Smooth muscle cell (in vitro differentiated cells): Measurements from ENCODE around the gene ACP7. TPM values are rescaled to one million over a fixed set of nuclear protein-coding genes. Genes with fewer than 3 reads are reported as not detected.

Experiments used
- DNase-seq: peaks from one replicate; lab custom pipeline; 2025; ENCODE audit not compliant: unreplicated experiment; lab: John Stamatoyannopoulos, UW
- H2AFZ ChIP-seq: fragments of 200-600 bp; sonication (generic); 2 replicates; pipeline ENCODE4 v1.6.0; 2016; ENCODE audit warnings: antibody characterized with exemption, low read depth, mild to moderate bottlenecking
- H3F3A ChIP-seq: fragments of 200-600 bp; sonication (generic); 2 replicates; pipeline ENCODE4 v1.6.0; 2017; ENCODE audit warnings: antibody characterized with exemption, low read depth
- H3K27ac ChIP-seq: fragments of 200-600 bp; sonication (generic); 2 replicates; pipeline ENCODE4 v1.5.1; 2016; ENCODE audit warnings: low read depth, mild to moderate bottlenecking
- H3K27me3 ChIP-seq: fragments of 200-600 bp; sonication (generic); 2 replicates; pipeline ENCODE4 v1.6.1; 2016; ENCODE audit warnings: low read depth, mild to moderate bottlenecking
- H3K36me3 ChIP-seq: fragments of 200-600 bp; sonication (generic); 2 replicates; pipeline ENCODE4 v1.5.1; 2016; ENCODE audit warnings: low read depth
- H3K4me1 ChIP-seq: fragments of 200-600 bp; sonication (generic); 2 replicates; pipeline ENCODE4 v1.5.1; 2016; ENCODE audit warnings: low read depth
- H3K4me2 ChIP-seq: fragments of 200-600 bp; sonication (generic); 2 replicates; pipeline ENCODE4 v1.6.0; 2016; ENCODE audit warnings: mild to moderate bottlenecking
- H3K4me3 ChIP-seq: fragments of 200-600 bp; sonication (generic); 2 replicates; pipeline ENCODE4 v1.5.1; 2016; ENCODE audit warnings: mild to moderate bottlenecking
- H3K79me2 ChIP-seq: fragments of 200-600 bp; sonication (generic); 2 replicates; pipeline ENCODE4 v1.6.0; 2016; ENCODE audit warnings: low read depth, mild to moderate bottlenecking
- H3K9ac ChIP-seq: fragments of 200-600 bp; sonication (generic); 2 replicates; pipeline ENCODE4 v1.6.0; 2016; ENCODE audit warnings: low read depth
- H3K9me3 ChIP-seq: fragments of 200-600 bp; sonication (generic); replicated peaks from 2 replicates; pipeline ENCODE4 v1.5.1; 2016; ENCODE audit warnings: low read depth
- H4K20me1 ChIP-seq: fragments of 200-600 bp; sonication (generic); 2 replicates; pipeline ENCODE4 v1.6.0; 2016; ENCODE audit warnings: low read depth
- WGBS: methylation state at CpG from one replicate; pipeline ENCODE4 v1.1.7; 2016; ENCODE audit warnings: low lambda C conversion rate; 5-methylcytosine and 5-hydroxymethylcytosine counted together
- polyA plus RNA-seq: library from polyadenylated mRNA; unstranded; fragments of >200 nt; fragmentation: Nextera tagmentation; extraction: Ambion mirVana; gene quantifications from 2 replicates; pipeline ENCODE4 v1.2.1, GENCODE V29; 2016
- total RNA-seq: library from RNA; depleted of rRNA; stranded (reverse); fragments of >200 nt; gene quantifications from 2 replicates; pipeline ENCODE4 v1.2.3, GENCODE V29; 2014
- TF ChIP-seq, protein P1 (sequence below): fragments of 200-600 bp; sonication (generic); IDR thresholded peaks from 2 replicates; pipeline ENCODE4 v1.5.1; 2017; ENCODE audit warnings: borderline replicate concordance, mild to moderate bottlenecking, antibody characterized with exemption; ENCODE audit not compliant: insufficient read depth, poor library complexity, severe bottlenecking

Gene ACP7
- total and polyA plus RNA-seq, 2 experiments from 2014 or later: 2.2 TPM; not detected in 1

GRCh38 chr19:39138221-39139211 lies 54.3 kb downstream of the ACP7 start:
- Histone ChIP-seq H3K27me3 (no peaks in the 10 kb centered on the region), H3K9me3 (no peaks in the 10 kb centered on the region), H3K9ac (no peak overlapping the region), H3K36me3 (no peaks in the 10 kb centered on the region), H2AFZ (no peak overlapping the region), H4K20me1 (peaks cover 99% of the 10 kb centered on the region), H3K79me2 (peaks cover 64% of the 10 kb centered on the region), H3F3A (peaks cover 6% of the 10 kb centered on the region), H3K4me2 (peak overlapping the region; percentile 13), H3K4me3 (no peak overlapping the region), H3K4me1 (peaks cover 23% of the 10 kb centered on the region), H3K27ac (no peak overlapping the region)
- TF ChIP-seq, protein P1, sequence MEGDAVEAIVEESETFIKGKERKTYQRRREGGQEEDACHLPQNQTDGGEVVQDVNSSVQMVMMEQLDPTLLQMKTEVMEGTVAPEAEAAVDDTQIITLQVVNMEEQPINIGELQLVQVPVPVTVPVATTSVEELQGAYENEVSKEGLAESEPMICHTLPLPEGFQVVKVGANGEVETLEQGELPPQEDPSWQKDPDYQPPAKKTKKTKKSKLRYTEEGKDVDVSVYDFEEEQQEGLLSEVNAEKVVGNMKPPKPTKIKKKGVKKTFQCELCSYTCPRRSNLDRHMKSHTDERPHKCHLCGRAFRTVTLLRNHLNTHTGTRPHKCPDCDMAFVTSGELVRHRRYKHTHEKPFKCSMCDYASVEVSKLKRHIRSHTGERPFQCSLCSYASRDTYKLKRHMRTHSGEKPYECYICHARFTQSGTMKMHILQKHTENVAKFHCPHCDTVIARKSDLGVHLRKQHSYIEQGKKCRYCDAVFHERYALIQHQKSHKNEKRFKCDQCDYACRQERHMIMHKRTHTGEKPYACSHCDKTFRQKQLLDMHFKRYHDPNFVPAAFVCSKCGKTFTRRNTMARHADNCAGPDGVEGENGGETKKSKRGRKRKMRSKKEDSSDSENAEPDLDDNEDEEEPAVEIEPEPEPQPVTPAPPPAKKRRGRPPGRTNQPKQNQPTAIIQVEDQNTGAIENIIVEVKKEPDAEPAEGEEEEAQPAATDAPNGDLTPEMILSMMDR: no peak
- no peak for DNase-seq
- WGBS: 89% methylated on average over 20 of the region's 20 CpGs

GRCh38 chr19:39139305-39139874 lies 55.2 kb downstream of the ACP7 start:
- no peak overlapping the region for H3K9ac ChIP-seq
- peaks cover 6% of the 10 kb centered on the region for H3F3A ChIP-seq
- H3K27me3 ChIP-seq: no peaks in the 10 kb centered on the region
- no peak overlapping the region for H2AFZ ChIP-seq
- DNase-seq: no peak
- H3K9me3 ChIP-seq: no peaks in the 10 kb centered on the region
- no peaks in the 10 kb centered on the region for H3K36me3 ChIP-seq
- WGBS: 51% methylated on average over 8 of the region's 8 CpGs
- TF ChIP-seq, protein P1: no peak
- peak overlapping the region; percentile 49 for H3K27ac ChIP-seq
- H3K4me2 ChIP-seq: peak overlapping the region; percentile 13
- H3K4me3 ChIP-seq: no peak overlapping the region
- H3K79me2 ChIP-seq: peaks cover 68% of the 10 kb centered on the region
- H4K20me1 ChIP-seq: peaks cover 99% of the 10 kb centered on the region
- peaks cover 26% of the 10 kb centered on the region for H3K4me1 ChIP-seq

- Histone ChIP-seq H3K4me3 (no peak overlapping the region), H3K27ac (peak overlapping the region; percentile 49)
- WGBS: 4% methylated on average over 7 of the region's 7 CpGs
Observed at GRCh38 chr19:39139971-39140453, 55.8 kb downstream of the ACP7 start.

More at GRCh38 chr19:39139971-39140453, 55.8 kb downstream of the ACP7 start:
- Histone ChIP-seq H2AFZ (no peak overlapping the region), H3K4me1 (peaks cover 30% of the 10 kb centered on the region), H3K27me3 (no peaks in the 10 kb centered on the region), H3K79me2 (peaks cover 66% of the 10 kb centered on the region), H3K4me2 (peak overlapping the region; percentile 13), H4K20me1 (peaks cover 99% of the 10 kb centered on the region), H3K36me3 (no peaks in the 10 kb centered on the region), H3K9me3 (no peaks in the 10 kb centered on the region), H3K9ac (no peak overlapping the region), H3F3A (peaks cover 6% of the 10 kb centered on the region)
- TF ChIP-seq, protein P1: no peak
- no peak for DNase-seq
